Cerebellar cortex (tissue), 1 donor: ENCODE measurements around the gene PLG.
"Not testable (repeated sequence)": the region's sequence is repeated elsewhere in the genome, so short reads cannot be mapped to it uniquely, and the experiment has no call there.

Source experiments
- DNase-seq: peaks from one replicate; pipeline ENCODE4 v3.0.0-alpha.2; 2015; ENCODE audit warnings: low spot score

PLG gene

GRCh38 chr6:160775792-160776580, 73.9 kb downstream of the PLG start:
- DNase-seq = no peak

- DNase-seq = not testable (repeated sequence)
Observed at GRCh38 chr6:160779095-160779494, 77.1 kb downstream of the PLG start.

GRCh38 chr6:160780656-160781055, 78.6 kb downstream of the PLG start:
- not testable (repeated sequence) for DNase-seq

GRCh38 chr6:160781298-160781697, 79.3 kb downstream of the PLG start:
- DNase-seq = no peak

GRCh38 chr6:160782228-160782627, 80.2 kb downstream of the PLG start:
- no peak for DNase-seq

- DNase-seq = no peak
Observed at GRCh38 chr6:160783741-160784140, 81.7 kb downstream of the PLG start.

- DNase-seq = not testable (repeated sequence)
Observed at GRCh38 chr6:160788126-160788525, 86.1 kb downstream of the PLG start.

- DNase-seq = no peak
Observed at GRCh38 chr6:160788806-160789205, 86.8 kb downstream of the PLG start.

- DNase-seq = no peak
Observed at GRCh38 chr6:160789263-160790027, 87.4 kb downstream of the PLG start.

- DNase-seq = no peak
Observed at GRCh38 chr6:160790028-160790792, 88.2 kb downstream of the PLG start.

GRCh38 chr6:160791459-160791858, 89.4 kb downstream of the PLG start:
- no peak for DNase-seq

GRCh38 chr6:160791981-160792418, 90.0 kb downstream of the PLG start:
- DNase-seq = no peak

- no peak for DNase-seq
Observed at GRCh38 chr6:160792708-160793107, 90.7 kb downstream of the PLG start.

- no peak for DNase-seq
Observed at GRCh38 chr6:160793652-160794051, 91.6 kb downstream of the PLG start.

- no peak for DNase-seq
Observed at GRCh38 chr6:160795721-160796120, 93.7 kb downstream of the PLG start.

GRCh38 chr6:160798625-160799024, 96.6 kb downstream of the PLG start:
- DNase-seq = no peak

GRCh38 chr6:160799801-160800506, 97.9 kb downstream of the PLG start:
- DNase-seq = no peak

GRCh38 chr6:160801418-160801817, 99.4 kb downstream of the PLG start:
- no peak for DNase-seq

- DNase-seq = not testable (repeated sequence)
Observed at GRCh38 chr6:160802049-160802448, 100.0 kb downstream of the PLG start.
